GM18511 (cell line): Measurements from ENCODE around the gene CCDC34.
A peak's percentile ranks its signal among the peaks of the same experiment; 100 is the strongest.

Source experiments
- ATAC-seq: cut with Tn5 transposase; IDR thresholded peaks from one replicate; pipeline ENCODE4 v1.9.1; 2021; ENCODE audit warnings: mild to moderate bottlenecking, moderate library complexity; ENCODE audit not compliant: unreplicated experiment

Gene CCDC34

GRCh38 chr11:27394781-27395228 is 31.8 kb upstream of the CCDC34 start:
- no peak for ATAC-seq

- ATAC-seq = no peak
These were observed 29.5 kb upstream of the CCDC34 start for GRCh38 chr11:27392278-27393114.

- no peak for ATAC-seq
These were observed 28.5 kb upstream of the CCDC34 start for GRCh38 chr11:27391331-27392015.

GRCh38 chr11:27390318-27391295 is 27.6 kb upstream of the CCDC34 start:
- no peak for ATAC-seq

GRCh38 chr11:27388869-27389268 is 25.9 kb upstream of the CCDC34 start:
- peak; percentile 42 for ATAC-seq

- ATAC-seq = no peak
These were observed 25.0 kb upstream of the CCDC34 start for GRCh38 chr11:27388001-27388400.

- ATAC-seq = no peak
These were observed 24.3 kb upstream of the CCDC34 start for GRCh38 chr11:27387362-27387761.

- ATAC-seq = no peak
These were observed 23.3 kb upstream of the CCDC34 start for GRCh38 chr11:27386181-27386845.

- no peak for ATAC-seq
These were observed 22.2 kb upstream of the CCDC34 start for GRCh38 chr11:27385245-27385644.

- no peak for ATAC-seq
These were observed 21.2 kb upstream of the CCDC34 start for GRCh38 chr11:27384227-27384626.

GRCh38 chr11:27383645-27384044 is 20.6 kb upstream of the CCDC34 start:
- ATAC-seq = no peak

GRCh38 chr11:27381238-27381666 is 18.2 kb upstream of the CCDC34 start:
- ATAC-seq = peak; percentile 76

- ATAC-seq = no peak
These were observed 17.8 kb upstream of the CCDC34 start for GRCh38 chr11:27380771-27381170.

GRCh38 chr11:27379449-27379848 is 16.4 kb upstream of the CCDC34 start:
- no peak for ATAC-seq

GRCh38 chr11:27375370-27375769 is 12.4 kb upstream of the CCDC34 start:
- no peak for ATAC-seq

- ATAC-seq = no peak
These were observed 11.0 kb upstream of the CCDC34 start for GRCh38 chr11:27373856-27374602.

GRCh38 chr11:27373392-27373791 is 10.4 kb upstream of the CCDC34 start:
- ATAC-seq = no peak

- ATAC-seq = no peak
These were observed 9.1 kb upstream of the CCDC34 start for GRCh38 chr11:27372164-27372563.

- no peak for ATAC-seq
These were observed 8.5 kb upstream of the CCDC34 start for GRCh38 chr11:27371489-27371888.

GRCh38 chr11:27370374-27370773 is 7.4 kb upstream of the CCDC34 start:
- no peak for ATAC-seq
